Colonic mucosa (tissue), 4 donors: Measurements from ENCODE around the gene SFTA2. TPM values are rescaled to one million over a fixed set of nuclear protein-coding genes. Genes with fewer than 3 reads are reported as not detected.

Experiments used
- DNase-seq: peaks from one replicate; pipeline ENCODE4 v3.0.0-alpha.2; 2020
- H3K27ac ChIP-seq: fragments of 200-600 bp; one replicate; pipeline ENCODE4 v1.8.0; 2021
- H3K27me3 ChIP-seq: fragments of 200-600 bp; one replicate; pipeline ENCODE4 v1.8.0; 2021
- H3K36me3 ChIP-seq: fragments of 200-600 bp; one replicate; pipeline ENCODE4 v1.8.0; 2021
- H3K4me1 ChIP-seq: fragments of 200-600 bp; one replicate; pipeline ENCODE4 v1.8.0; 2021; ENCODE audit warnings: mild to moderate bottlenecking
- H3K4me3 ChIP-seq: fragments of 200-600 bp; one replicate; pipeline ENCODE4 v1.8.0; 2021
- H3K9ac ChIP-seq, 2 donors: one replicate each; pipeline ENCODE4 v1.7.0; 2013; ENCODE audit warnings: control low read depth in 2 of 2, low read depth in 2 of 2, low read length in 2 of 2
- H3K9me3 ChIP-seq: fragments of 200-600 bp; one replicate; pipeline ENCODE4 v1.8.0; 2021
- intact Hi-C: fragments of 100-400 bp; cut with DNase I; formaldehyde crosslinking; loops from one replicate; pipeline ENCODE4 v1.14.1; 2022
- total RNA-seq, 2 donors: library from RNA; stranded (reverse); fragmentation: NEBNext Ultra II Directional in 1 of 2; extraction: Animal tissue kit (Norgen Biotek cat#: 25700) in 1 of 2; gene quantifications; one replicate each; pipeline ENCODE4 v1.2.1, GENCODE V29; 2021
- TF ChIP-seq, protein P1 (sequence below): fragments of 200-600 bp; IDR thresholded peaks from one replicate; pipeline ENCODE4 v1.8.0; 2022; ENCODE audit warnings: antibody characterized with exemption, mild to moderate bottlenecking
- donor health status: healthy.
- donor health status: DM: no; HTN: no; CAD: no.
- donor health status: DM: no; HTN: no; CAD: no.

SFTA2 gene
- total RNA-seq, 2 donors from 2014 or later, result 1.3 TPM; not detected in 1

DNA sequence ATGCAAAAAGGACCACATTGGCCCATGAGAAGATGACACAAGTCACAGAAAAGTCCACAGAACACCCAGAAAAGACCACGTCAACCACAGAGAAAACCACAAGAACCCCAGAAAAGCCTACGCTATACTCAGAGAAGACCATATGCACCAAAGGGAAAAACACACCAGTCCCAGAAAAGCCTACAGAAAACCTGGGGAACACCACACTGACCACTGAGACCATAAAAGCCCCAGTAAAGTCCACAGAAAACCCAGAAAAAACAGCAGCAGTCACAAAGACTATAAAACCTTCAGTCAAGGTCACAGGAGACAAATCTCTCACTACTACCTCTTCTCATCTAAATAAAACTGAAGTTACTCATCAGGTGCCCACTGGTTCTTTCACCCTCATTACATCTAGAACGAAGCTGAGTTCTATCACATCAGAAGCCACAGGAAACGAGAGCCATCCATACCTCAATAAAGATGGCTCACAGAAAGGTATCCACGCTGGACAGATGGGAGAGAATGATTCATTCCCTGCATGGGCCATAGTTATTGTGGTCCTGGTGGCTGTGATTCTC is 20.0 kb upstream of the SFTA2 start:
- H3K4me3 ChIP-seq, result no peak overlapping the region
- TF ChIP-seq, protein P1, sequence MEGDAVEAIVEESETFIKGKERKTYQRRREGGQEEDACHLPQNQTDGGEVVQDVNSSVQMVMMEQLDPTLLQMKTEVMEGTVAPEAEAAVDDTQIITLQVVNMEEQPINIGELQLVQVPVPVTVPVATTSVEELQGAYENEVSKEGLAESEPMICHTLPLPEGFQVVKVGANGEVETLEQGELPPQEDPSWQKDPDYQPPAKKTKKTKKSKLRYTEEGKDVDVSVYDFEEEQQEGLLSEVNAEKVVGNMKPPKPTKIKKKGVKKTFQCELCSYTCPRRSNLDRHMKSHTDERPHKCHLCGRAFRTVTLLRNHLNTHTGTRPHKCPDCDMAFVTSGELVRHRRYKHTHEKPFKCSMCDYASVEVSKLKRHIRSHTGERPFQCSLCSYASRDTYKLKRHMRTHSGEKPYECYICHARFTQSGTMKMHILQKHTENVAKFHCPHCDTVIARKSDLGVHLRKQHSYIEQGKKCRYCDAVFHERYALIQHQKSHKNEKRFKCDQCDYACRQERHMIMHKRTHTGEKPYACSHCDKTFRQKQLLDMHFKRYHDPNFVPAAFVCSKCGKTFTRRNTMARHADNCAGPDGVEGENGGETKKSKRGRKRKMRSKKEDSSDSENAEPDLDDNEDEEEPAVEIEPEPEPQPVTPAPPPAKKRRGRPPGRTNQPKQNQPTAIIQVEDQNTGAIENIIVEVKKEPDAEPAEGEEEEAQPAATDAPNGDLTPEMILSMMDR, result no peak
- DNase-seq, result no peak
- no peak overlapping the region for H3K27ac ChIP-seq
- H3K4me1 ChIP-seq, result peaks cover 4% of the 10 kb centered on the region
- H3K36me3 ChIP-seq, result no peaks in the 10 kb centered on the region
- no peaks in the 10 kb centered on the region for H3K9me3 ChIP-seq
- H3K27me3 ChIP-seq, result peaks cover 21% of the 10 kb centered on the region
- H3K9ac ChIP-seq, result no peak overlapping the region
- intact Hi-C loops, result no loop called here

GRCh38 chr6:30948811-30949210 is 16.8 kb upstream of the SFTA2 start:
- Histone ChIP-seq H3K27me3 (no peaks in the 10 kb centered on the region), H3K4me3 (no peak overlapping the region), H3K9ac (no peak overlapping the region), H3K9me3 (no peaks in the 10 kb centered on the region), H3K27ac (no peak overlapping the region), H3K4me1 (no peaks in the 10 kb centered on the region), H3K36me3 (no peaks in the 10 kb centered on the region)
- TF ChIP-seq, protein P1, result no peak
- DNase-seq, result no peak
- intact Hi-C loops, result no loop called here

- Histone ChIP-seq H3K4me1 (no peaks in the 10 kb centered on the region), H3K27me3 (no peaks in the 10 kb centered on the region), H3K9me3 (no peaks in the 10 kb centered on the region), H3K36me3 (no peaks in the 10 kb centered on the region), H3K9ac (no peak overlapping the region), H3K4me3 (no peak overlapping the region), H3K27ac (no peak overlapping the region)
- TF ChIP-seq, protein P1, result no peak
- intact Hi-C loops, result no loop called here
- no peak for DNase-seq
These were observed 15.3 kb upstream of the SFTA2 start for GRCh38 chr6:30947231-30947630.

DNA sequence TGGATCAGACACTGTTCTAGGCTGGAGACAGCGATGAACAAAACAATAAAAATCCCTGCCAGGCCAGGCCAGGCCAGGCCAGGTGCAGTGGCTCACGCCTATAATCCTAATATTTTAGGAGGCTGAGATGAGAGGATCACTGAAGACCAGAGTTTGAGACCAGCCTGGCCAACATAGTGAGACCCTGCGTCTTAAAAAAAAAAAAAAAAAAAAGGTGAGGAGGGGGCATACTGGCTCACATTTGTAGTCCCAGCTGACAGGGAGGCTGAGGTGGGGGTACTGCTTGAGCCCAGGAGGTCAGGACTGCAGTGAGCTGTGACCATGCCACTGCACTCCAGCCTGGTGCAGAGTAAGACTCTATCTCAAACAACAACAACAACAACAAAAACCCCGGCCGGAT is 13.3 kb upstream of the SFTA2 start:
- intact Hi-C loops, result no loop called here
- no peak for DNase-seq
- TF ChIP-seq, protein P1, result no peak
- Histone ChIP-seq H3K4me3 (no peak overlapping the region), H3K27me3 (no peaks in the 10 kb centered on the region), H3K27ac (no peak overlapping the region), H3K9me3 (no peaks in the 10 kb centered on the region), H3K36me3 (no peaks in the 10 kb centered on the region), H3K9ac (no peak overlapping the region), H3K4me1 (no peaks in the 10 kb centered on the region)

GRCh38 chr6:30944051-30944450 is 12.1 kb upstream of the SFTA2 start:
- no peak overlapping the region for H3K4me3 ChIP-seq
- intact Hi-C loops, result no loop called here
- TF ChIP-seq, protein P1, result no peak
- no peaks in the 10 kb centered on the region for H3K9me3 ChIP-seq
- H3K9ac ChIP-seq, result no peak overlapping the region
- H3K27ac ChIP-seq, result no peak overlapping the region
- H3K4me1 ChIP-seq, result no peaks in the 10 kb centered on the region
- no peak for DNase-seq
- no peaks in the 10 kb centered on the region for H3K27me3 ChIP-seq
- no peaks in the 10 kb centered on the region for H3K36me3 ChIP-seq
